HepG2 (cell line): ENCODE results near the gene SERINC1. TPM values are rescaled to one million over a fixed set of nuclear protein-coding genes. Genes with fewer than 3 reads are reported as not detected.

Experiments
- ATAC-seq: fragments of 200-7000 bp; cut with Tn5 transposase; 3 replicates; pipeline ENCODE4 v1.9.1; 2020; ENCODE audit warnings: mild to moderate bottlenecking, moderate library complexity
- BruUV-seq: library from RNA; stranded (reverse); fragments of 400-500 nt; replicated peaks from 2 replicates; lab custom pipeline; 2021; lab: Mats Ljungman, UMichigan
- CTCF ChIA-PET: fragments of 300-600 bp; formaldehyde crosslinking; extraction: SDS; loops from one replicate; lab custom pipeline; 2021; ENCODE audit warnings: low total read pairs, inconsistent platforms, low intra/inter-chr PET ratio; lab: Yijun Ruan, JAX
- POLR2A ChIA-PET: fragments of 350-600 bp; sonication (Branson Sonifier 250); formaldehyde crosslinking; loops from one replicate; lab custom pipeline; 2020; ENCODE audit warnings: antibody characterized with exemption, inconsistent platforms; lab: Yijun Ruan, JAX
- DNase-seq: peaks from one replicate; pipeline ENCODE4 v3.0.0-alpha.2; 2015; ENCODE audit warnings: low spot score
- FAIRE-seq: peaks from 3 replicates; lab custom pipeline; 2011; peaks lifted over from hg19 to GRCh38; lab: Jason Lieb, UNC
- H2AFZ ChIP-seq: one replicate; pipeline ENCODE4 v1.6.1; 2011; ENCODE audit warnings: low read length, inconsistent platforms
- H3K27ac ChIP-seq: fragments of 300-600 bp; 3 replicates; pipeline ENCODE4 v1.8.0; 2011; ENCODE audit warnings: mixed run types, mild to moderate bottlenecking, mixed read lengths, low read length, inconsistent platforms; ENCODE audit not compliant: insufficient read depth; ENCODE audit errors: extremely low read length
- H3K27me3 ChIP-seq, 2 experiments: fragments of 200-600 bp in 1 of 2; 2 replicates in 1 of 2; 3 replicates in 1 of 2; pipeline versions ENCODE4 v1.6.0 to v1.8.0; 2011; ENCODE audit warnings: low read length in 2 of 2, mild to moderate bottlenecking in 2 of 2, moderate library complexity in 2 of 2, inconsistent platforms in 1 of 2; ENCODE audit not compliant: insufficient read depth in 2 of 2, control insufficient read depth in 1 of 2
- H3K36me3 ChIP-seq, 2 experiments: fragments of 200-600 bp in 1 of 2; replicated peaks in 1 of 2; 2 replicates in 1 of 2; 3 replicates in 1 of 2; pipeline versions ENCODE4 v1.5.1 to v1.8.0; 2011; ENCODE audit warnings: low read length in 2 of 2, inconsistent platforms in 1 of 2; ENCODE audit not compliant: insufficient read depth in 2 of 2, control insufficient read depth in 1 of 2
- H3K4me1 ChIP-seq: 2 replicates; pipeline ENCODE4 v1.5.1; 2012; ENCODE audit warnings: low read length, inconsistent platforms; ENCODE audit not compliant: insufficient read depth
- H3K4me2 ChIP-seq: 2 replicates; pipeline ENCODE4 v1.6.0; 2011; ENCODE audit warnings: low read depth, low read length, inconsistent platforms
- H3K4me3 ChIP-seq, 3 experiments: fragments of 200-600 bp in 1 of 3; sonication (generic), shearing (Covaris generic) in 1 of 3; replicated peaks in 1 of 3; 2 replicates each; pipeline ENCODE4 v1.5.1; 2011 to 2016; ENCODE audit warnings: low read length in 3 of 3, inconsistent platforms in 2 of 3, low read depth in 2 of 3, mild to moderate bottlenecking in 2 of 3, control low read depth in 1 of 3, mixed read lengths in 1 of 3; ENCODE audit not compliant: insufficient read depth in 1 of 3
- H3K79me2 ChIP-seq: one replicate; pipeline ENCODE4 v1.6.1; 2011; ENCODE audit warnings: low read length, inconsistent platforms; ENCODE audit not compliant: insufficient read depth
- H3K9ac ChIP-seq: 2 replicates; pipeline ENCODE4 v1.6.0; 2011; ENCODE audit warnings: mild to moderate bottlenecking, low read depth, low read length, inconsistent platforms; ENCODE audit not compliant: insufficient read depth
- H3K9me3 ChIP-seq: 2 replicates; pipeline ENCODE4 v1.5.1; 2012; ENCODE audit warnings: mild to moderate bottlenecking, low read length
- H4K20me1 ChIP-seq: 2 replicates; pipeline ENCODE4 v1.6.0; 2011; ENCODE audit warnings: inconsistent platforms, mild to moderate bottlenecking, low read length, moderate library complexity; ENCODE audit not compliant: insufficient read depth
- HNF1A ChIP-seq, 2 experiments: sonication (generic) in 1 of 2; formaldehyde crosslinking in 1 of 2; IDR thresholded peaks; 2 replicates each; pipeline versions ENCODE4 v1.4.0 to v1.6.1; 2016 to 2020; ENCODE audit warnings: borderline replicate concordance in 1 of 2, low read depth in 1 of 2, mild to moderate bottlenecking in 1 of 2, missing genetic modification reagents in 1 of 2
- MNT ChIP-seq: fragments of 450-650 bp; IDR thresholded peaks from 2 replicates; pipeline ENCODE4 v1.6.1; 2016
- MYPOP ChIP-seq: sonication (generic); formaldehyde crosslinking; IDR thresholded peaks from 2 replicates; pipeline ENCODE4 v1.8.1; 2023; ENCODE audit warnings: mild to moderate bottlenecking, moderate library complexity, missing genetic modification reagents
- SMAD3 ChIP-seq: sonication (generic); formaldehyde crosslinking; IDR thresholded peaks from 2 replicates; pipeline ENCODE4 v1.4.0; 2020; ENCODE audit warnings: missing genetic modification reagents
- ZNF225 ChIP-seq: sonication (generic); formaldehyde crosslinking; IDR thresholded peaks from 2 replicates; pipeline ENCODE4 v1.4.0; 2020; ENCODE audit warnings: mild to moderate bottlenecking, missing genetic modification reagents
- ZSCAN25 ChIP-seq: sonication (generic); formaldehyde crosslinking; IDR thresholded peaks from 2 replicates; pipeline ENCODE4 v1.8.0; 2022; ENCODE audit warnings: mild to moderate bottlenecking, missing genetic modification reagents
- WGBS: methylation state at CpG from one replicate; pipeline ENCODE4 v1.1.6; 2017; ENCODE audit warnings: low lambda C conversion rate; 5-methylcytosine and 5-hydroxymethylcytosine counted together
- in situ Hi-C: cut with HindIII; loops from 2 replicates; pipeline ENCODE4 v1.10.0; 2017; ENCODE audit warnings: low pct_unique_long_range_greater_than_20kb; ENCODE audit not compliant: extremely low pct_ligation_motif_present
- intact Hi-C: fragments of 100-400 bp; cut with micrococcal nuclease; formaldehyde crosslinking; loops from one replicate; pipeline ENCODE4 v1.10.0; 2022; ENCODE audit not compliant: unreplicated experiment
- polyA plus RNA-seq, 8 experiments: library from polyadenylated mRNA; depleted of rRNA in 3 of 8; stranded (reverse) in 7 of 8; unstranded in 1 of 8; fragments of >200 nt; fragmentation: Illumina TruSeq in 4 of 8; extraction: Trizol in 4 of 8; gene quantifications; 2 replicates each; pipeline versions ENCODE4 v1.2.1 to v1.2.3, GENCODE V29; 2011 to 2016; ENCODE audit warnings: low read depth in 4 of 8, missing spikeins in 1 of 8, mixed read lengths in 1 of 8; ENCODE audit not compliant: insufficient read depth in 1 of 8
- total RNA-seq, 5 experiments: library from RNA; depleted of rRNA; stranded (reverse); fragments of >200 nt; fragmentation: Illumina TruSeq; extraction: Trizol; gene quantifications; 2 replicates each; pipeline ENCODE4 v1.2.3, GENCODE V29; 2016; ENCODE audit warnings: low read depth in 1 of 5

Gene SERINC1
- total and polyA plus RNA-seq, 2 of the 13 experiments (the other 11 are each of a cell fraction or from before 2014, with no cell fraction given): 93.5 to 112 TPM

GRCh38 chr6:122459240-122459639 is 12.4 kb downstream of the SERINC1 start:
- peaks cover 61% of the 10 kb centered on the region for H3K79me2 ChIP-seq
- ChIA-PET POLR2A (interaction anchor here (1.3 kb wide), 1 partner anchor 12 kb away, joined by 3 read pairs; the partner anchor contains the start of gene SERINC1), CTCF (no interaction called here)
- WGBS: 73% methylated on average over 2 of the region's 2 CpGs
- H3K9ac ChIP-seq: no peak overlapping the region
- H3K4me2 ChIP-seq: no peak overlapping the region
- in situ Hi-C loops: no loop called here
- H2AFZ ChIP-seq: no peak overlapping the region
- TF ChIP-seq ZSCAN25 (CRISPR knock-in tag): no peak
- no peak for TF ChIP-seq MNT
- no peak for TF ChIP-seq MYPOP (CRISPR knock-in tag)
- no peak for TF ChIP-seq ZNF225 (CRISPR knock-in tag)
- TF ChIP-seq SMAD3 (CRISPR knock-in tag): no peak
- no peak for TF ChIP-seq HNF1A (IDR thresholded peaks at IDR 0.05; ENCODE audit: low read depth)
- TF ChIP-seq HNF1A (CRISPR knock-in tag; IDR thresholded peaks at IDR 0.05; ENCODE audit: borderline replicate concordance): no peak
- intact Hi-C loops: no loop called here
- no peak for DNase-seq
- no peak for ATAC-seq
- H3K9me3 ChIP-seq: no peaks in the 10 kb centered on the region
- H3K4me3 ChIP-seq: no peak overlapping the region
- peaks cover 31% of the 10 kb centered on the region for H3K4me1 ChIP-seq
- H3K36me3 ChIP-seq: peaks cover 5 to 40% of the 10 kb centered on the region in 2 experiments
- peaks cover 60% of the 10 kb centered on the region for H4K20me1 ChIP-seq
- H3K27ac ChIP-seq: no peak overlapping the region
- no peaks in the 10 kb centered on the region for H3K27me3 ChIP-seq
- no peak for FAIRE-seq
- BruUV-seq: no TSS peak
